GM19468 (cell line): ENCODE data around the gene WDR27.

Source experiments
- ATAC-seq: cut with Tn5 transposase; IDR thresholded peaks from one replicate; pipeline ENCODE4 v1.9.1; 2021; ENCODE audit warnings: mild to moderate bottlenecking, moderate library complexity, moderate number of reproducible peaks; ENCODE audit not compliant: unreplicated experiment; ENCODE audit errors: extremely low read depth

Gene WDR27

GRCh38 chr6:169666441-169666840 is 35.4 kb downstream of the WDR27 start:
- ATAC-seq = no peak

- no peak for ATAC-seq
Measured at GRCh38 chr6:169665289-169665688, 36.5 kb downstream of the WDR27 start.

GRCh38 chr6:169664227-169664626 is 37.6 kb downstream of the WDR27 start:
- no peak for ATAC-seq

- ATAC-seq = no peak
Measured at GRCh38 chr6:169663468-169663867, 38.4 kb downstream of the WDR27 start.

GRCh38 chr6:169661391-169661756 is 40.5 kb downstream of the WDR27 start:
- ATAC-seq = no peak

- ATAC-seq = no peak
Measured at GRCh38 chr6:169660751-169661390, 41.0 kb downstream of the WDR27 start.

- no peak for ATAC-seq
Measured at GRCh38 chr6:169659820-169660610, 41.8 kb downstream of the WDR27 start.

GRCh38 chr6:169657284-169657610 is 44.6 kb downstream of the WDR27 start:
- no peak for ATAC-seq

- no peak for ATAC-seq
Measured at GRCh38 chr6:169656546-169657283, 45.1 kb downstream of the WDR27 start.

GRCh38 chr6:169654598-169655391 is 47.0 kb downstream of the WDR27 start:
- peak; percentile 48 for ATAC-seq

- ATAC-seq = no peak
Measured at GRCh38 chr6:169653691-169654090, 48.1 kb downstream of the WDR27 start.

- no peak for ATAC-seq
Measured at GRCh38 chr6:169652896-169653295, 48.9 kb downstream of the WDR27 start.

- ATAC-seq = no peak
Measured at GRCh38 chr6:169651498-169651897, 50.3 kb downstream of the WDR27 start.

- no peak for ATAC-seq
Measured at GRCh38 chr6:169650959-169651292, 50.9 kb downstream of the WDR27 start.

GRCh38 chr6:169650241-169650958 is 51.4 kb downstream of the WDR27 start:
- no peak for ATAC-seq

GRCh38 chr6:169648617-169649016 is 53.2 kb downstream of the WDR27 start:
- no peak for ATAC-seq

GRCh38 chr6:169648092-169648491 is 53.7 kb downstream of the WDR27 start:
- ATAC-seq = no peak

GRCh38 chr6:169647637-169648036 is 54.2 kb downstream of the WDR27 start:
- no peak for ATAC-seq

GRCh38 chr6:169646906-169647567 is 54.8 kb downstream of the WDR27 start:
- ATAC-seq = no peak
